ENCODE data around the gene IFT20. TPM values are rescaled to one million over a fixed set of nuclear protein-coding genes. Genes with fewer than 3 reads are reported as not detected.

IFT20 gene
- polyA plus RNA-seq, 2 of the 4 experiments (the other 2 are of a cell fraction) = 56.8 to 72.1 TPM

GRCh38 chr17:28385037-28385400 lies 49.7 kb upstream of the IFT20 start:
- Histone ChIP-seq H3K4me2 (no peak overlapping the region), H3K4me3 (no peak overlapping the region), H3K4me1 (peaks cover 13% of the 10 kb centered on the region), H3K27ac (no peak overlapping the region), H3K9me3 (no peaks in the 10 kb centered on the region)
- TF ChIP-seq HOXB5 (CRISPR knock-in tag; IDR thresholded peaks at IDR 0.05) = no peak
- TF ChIP-seq ELK1 (IDR thresholded peaks at IDR 0.05; ENCODE audit: low read depth, low read length) = no peak
- TF ChIP-seq CBX8 (IDR thresholded peaks at IDR 0.05) = no peak
- no peak for TF ChIP-seq MAZ (IDR thresholded peaks at IDR 0.05; ENCODE audit: borderline replicate concordance, low read depth, low read length)
- TF ChIP-seq NR3C1 (IDR thresholded peaks at IDR 0.05) = no peak
- TF ChIP-seq PHF8 (IDR thresholded peaks at IDR 0.05; ENCODE audit: borderline replicate concordance, low read depth) = no peak
- TF ChIP-seq RNF2 (IDR thresholded peaks at IDR 0.05; ENCODE audit: borderline replicate concordance, low read depth) = no peak
- no peak for TF ChIP-seq SREBF2 (IDR thresholded peaks at IDR 0.05)
- TF ChIP-seq ESRRA (IDR thresholded peaks at IDR 0.05; ENCODE audit: borderline replicate concordance, low read length) = no peak
- no peak for TF ChIP-seq KDM1A (IDR thresholded peaks at IDR 0.05; ENCODE audit: low read depth)
- ChIA-PET CTCF (interaction anchor here (0.7 to 3.4 kb wide), 4 partner anchors 20 to 156 kb away, joined by 3 to 11 read pairs (median 4); no protein-coding TSS in a partner anchor), POLR2A (no interaction called here)
- FAIRE-seq (no peak), ATAC-seq (no peak), DNase-seq (ENCODE audit: low read depth in 1 of 2, low spot score in 1 of 2) (no peak)
- 89% methylated on average over 14 of the region's 29 CpGs for whole genome bisulfite sequencing (ENCODE audit: missing lambda C conversion rate)

GRCh38 chr17:28384281-28385036 lies 49.2 kb upstream of the IFT20 start:
- Histone ChIP-seq H3K4me1 (peaks cover 18% of the 10 kb centered on the region), H3K9me3 (no peaks in the 10 kb centered on the region), H3K4me3 (no peak overlapping the region), H3K27ac (no peak overlapping the region), H3K4me2 (no peak overlapping the region)
- DNase-seq (ENCODE audit: low read depth in 1 of 2, low spot score in 1 of 2) = no peak
- TF ChIP-seq, protein P1, sequence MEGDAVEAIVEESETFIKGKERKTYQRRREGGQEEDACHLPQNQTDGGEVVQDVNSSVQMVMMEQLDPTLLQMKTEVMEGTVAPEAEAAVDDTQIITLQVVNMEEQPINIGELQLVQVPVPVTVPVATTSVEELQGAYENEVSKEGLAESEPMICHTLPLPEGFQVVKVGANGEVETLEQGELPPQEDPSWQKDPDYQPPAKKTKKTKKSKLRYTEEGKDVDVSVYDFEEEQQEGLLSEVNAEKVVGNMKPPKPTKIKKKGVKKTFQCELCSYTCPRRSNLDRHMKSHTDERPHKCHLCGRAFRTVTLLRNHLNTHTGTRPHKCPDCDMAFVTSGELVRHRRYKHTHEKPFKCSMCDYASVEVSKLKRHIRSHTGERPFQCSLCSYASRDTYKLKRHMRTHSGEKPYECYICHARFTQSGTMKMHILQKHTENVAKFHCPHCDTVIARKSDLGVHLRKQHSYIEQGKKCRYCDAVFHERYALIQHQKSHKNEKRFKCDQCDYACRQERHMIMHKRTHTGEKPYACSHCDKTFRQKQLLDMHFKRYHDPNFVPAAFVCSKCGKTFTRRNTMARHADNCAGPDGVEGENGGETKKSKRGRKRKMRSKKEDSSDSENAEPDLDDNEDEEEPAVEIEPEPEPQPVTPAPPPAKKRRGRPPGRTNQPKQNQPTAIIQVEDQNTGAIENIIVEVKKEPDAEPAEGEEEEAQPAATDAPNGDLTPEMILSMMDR (IDR thresholded peaks at IDR 0.05) = no peak
- TF ChIP-seq PHF8 (IDR thresholded peaks at IDR 0.05; ENCODE audit: borderline replicate concordance, low read depth) (no peak), ZSCAN20 (CRISPR knock-in tag; IDR thresholded peaks at IDR 0.05) (no peak), GATA3 (IDR thresholded peaks at IDR 0.05; ENCODE audit: borderline replicate concordance) (no peak), JUN (IDR thresholded peaks at IDR 0.05) (no peak), NFE2L2 (conservative IDR thresholded peaks at IDR 0.05; ENCODE audit: low read length) (no peak), MAFK (IDR thresholded peaks at IDR 0.05; ENCODE audit: partially characterized antibody) (no peak), NR3C1 (IDR thresholded peaks at IDR 0.05) (no peak), KDM1A (IDR thresholded peaks at IDR 0.05; ENCODE audit: low read depth) (no peak), HOXA7 (CRISPR knock-in tag; IDR thresholded peaks at IDR 0.05) (no peak), EHMT2 (IDR thresholded peaks at IDR 0.05; ENCODE audit: low read depth) (no peak), FOSL2 (IDR thresholded peaks at IDR 0.05) (no peak), FOSL2 (CRISPR knock-in tag; IDR thresholded peaks at IDR 0.05) (no peak), POLR2AphosphoS2 (conservative IDR thresholded peaks at IDR 0.05; ENCODE audit: low read length) (no peak)
- TF ChIP-seq, protein P2, sequence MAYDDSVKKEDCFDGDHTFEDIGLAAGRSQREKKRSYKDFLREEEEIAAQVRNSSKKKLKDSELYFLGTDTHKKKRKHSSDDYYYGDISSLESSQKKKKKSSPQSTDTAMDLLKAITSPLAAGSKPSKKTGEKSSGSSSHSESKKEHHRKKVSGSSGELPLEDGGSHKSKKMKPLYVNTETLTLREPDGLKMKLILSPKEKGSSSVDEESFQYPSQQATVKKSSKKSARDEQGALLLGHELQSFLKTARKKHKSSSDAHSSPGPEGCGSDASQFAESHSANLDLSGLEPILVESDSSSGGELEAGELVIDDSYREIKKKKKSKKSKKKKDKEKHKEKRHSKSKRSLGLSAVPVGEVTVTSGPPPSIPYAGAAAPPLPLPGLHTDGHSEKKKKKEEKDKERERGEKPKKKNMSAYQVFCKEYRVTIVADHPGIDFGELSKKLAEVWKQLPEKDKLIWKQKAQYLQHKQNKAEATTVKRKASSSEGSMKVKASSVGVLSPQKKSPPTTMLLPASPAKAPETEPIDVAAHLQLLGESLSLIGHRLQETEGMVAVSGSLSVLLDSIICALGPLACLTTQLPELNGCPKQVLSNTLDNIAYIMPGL (CRISPR knock-in tag; IDR thresholded peaks at IDR 0.05; ENCODE audit: borderline replicate concordance) = no peak
- TF ChIP-seq, protein P3, sequence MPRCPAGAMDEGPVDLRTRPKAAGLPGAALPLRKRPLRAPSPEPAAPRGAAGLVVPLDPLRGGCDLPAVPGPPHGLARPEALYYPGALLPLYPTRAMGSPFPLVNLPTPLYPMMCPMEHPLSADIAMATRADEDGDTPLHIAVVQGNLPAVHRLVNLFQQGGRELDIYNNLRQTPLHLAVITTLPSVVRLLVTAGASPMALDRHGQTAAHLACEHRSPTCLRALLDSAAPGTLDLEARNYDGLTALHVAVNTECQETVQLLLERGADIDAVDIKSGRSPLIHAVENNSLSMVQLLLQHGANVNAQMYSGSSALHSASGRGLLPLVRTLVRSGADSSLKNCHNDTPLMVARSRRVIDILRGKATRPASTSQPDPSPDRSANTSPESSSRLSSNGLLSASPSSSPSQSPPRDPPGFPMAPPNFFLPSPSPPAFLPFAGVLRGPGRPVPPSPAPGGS (IDR thresholded peaks at IDR 0.05) = no peak
- FAIRE-seq = no peak
- ChIA-PET CTCF (interaction anchor here (0.7 to 3.4 kb wide), 4 partner anchors 21 to 156 kb away, joined by 3 to 11 read pairs (median 4); no protein-coding TSS in a partner anchor), POLR2A (no interaction called here)
- no peak for ATAC-seq
- WGBS (ENCODE audit: missing lambda C conversion rate) = 79% methylated on average over 56 of the region's 56 CpGs
